ENCODE data around the gene ARFGAP2.

DNA sequence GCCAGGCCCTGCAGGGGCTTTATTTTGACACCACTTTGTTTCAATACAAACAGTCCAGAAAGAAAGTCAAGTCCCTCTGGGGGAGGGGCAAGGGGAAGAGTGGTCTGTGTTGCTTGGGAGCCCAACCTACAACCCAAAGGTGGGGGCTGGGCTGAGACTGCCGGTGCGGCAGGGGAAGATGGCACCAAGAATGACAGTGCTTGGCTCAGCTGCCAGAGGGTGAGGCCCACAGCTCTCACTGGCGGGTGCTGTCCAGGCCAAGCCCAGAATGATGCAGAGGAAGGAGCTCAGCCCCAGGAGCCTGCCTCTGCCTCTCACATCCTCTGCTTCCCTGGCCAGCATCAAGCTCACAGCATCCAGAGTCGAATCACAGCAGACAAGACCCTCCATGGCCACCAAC lies 12.4 kb downstream of the ARFGAP2 start:
- TF ChIP-seq MAX (IDR thresholded peaks at IDR 0.05) (no peak), TCF12 (IDR thresholded peaks at IDR 0.05; ENCODE audit: low read depth) (no peak), CREB1 (IDR thresholded peaks at IDR 0.05; ENCODE audit: low read depth) (no peak)
